Right renal cortex interstitium (tissue), 3 donors: ENCODE measurements around the gene NSMF. TPM values are rescaled to one million over a fixed set of nuclear protein-coding genes. Genes with fewer than 3 reads are reported as not detected.

Experiments used
- DNase-seq, 3 donors: peaks; one replicate each; pipeline ENCODE4 v3.0.0-alpha.2; 2013; ENCODE audit warnings: low read depth in 3 of 3, low spot score in 2 of 3
- polyA plus RNA-seq, 3 donors: library from polyadenylated mRNA; unstranded; fragments of 120-200 nt; gene quantifications; one replicate each; pipeline ENCODE4 v1.2.1, GENCODE V29; 2013; ENCODE audit not compliant: insufficient read length in 3 of 3

Gene NSMF
- 10 to 100 TPM; 51.0 to 58.8 (median 57.3) TPM for polyA plus RNA-seq

- DNase-seq: peak; percentile 65 to 86 (median 81)
Measured at GRCh38 chr9:137459152-137459600, at the start of gene NSMF. Gene NSMF, minus strand, starts transcription at chr9:137459334. Its CDS starts 232 bp downstream, at chr9:137459102.

- no peak for DNase-seq
Measured at GRCh38 chr9:137506702-137507171, 47.6 kb upstream of the NSMF start.

- DNase-seq: no peak
Measured at GRCh38 chr9:137506274-137506673, 47.1 kb upstream of the NSMF start.

GRCh38 chr9:137505421-137506140 is 46.4 kb upstream of the NSMF start:
- no peak for DNase-seq

GRCh38 chr9:137504432-137504777 is 45.3 kb upstream of the NSMF start:
- no peak for DNase-seq

- DNase-seq: no peak
Measured at GRCh38 chr9:137502008-137502911, 43.1 kb upstream of the NSMF start.

GRCh38 chr9:137501457-137501856 is 42.3 kb upstream of the NSMF start:
- DNase-seq: no peak

- DNase-seq: no peak
Measured at GRCh38 chr9:137500666-137501397, 41.7 kb upstream of the NSMF start.

GRCh38 chr9:137499858-137500661 is 40.9 kb upstream of the NSMF start:
- DNase-seq: no peak

- no peak for DNase-seq
Measured at GRCh38 chr9:137499416-137499815, 40.3 kb upstream of the NSMF start.

GRCh38 chr9:137498720-137499150 is 39.6 kb upstream of the NSMF start:
- DNase-seq: no peak

GRCh38 chr9:137497921-137498719 is 39.0 kb upstream of the NSMF start:
- no peak for DNase-seq

GRCh38 chr9:137496601-137497375 is 37.7 kb upstream of the NSMF start:
- no peak for DNase-seq

- no peak for DNase-seq
Measured at GRCh38 chr9:137494550-137495351, 35.6 kb upstream of the NSMF start.

- no peak for DNase-seq
Measured at GRCh38 chr9:137494104-137494544, 35.0 kb upstream of the NSMF start.

GRCh38 chr9:137493364-137494103 is 34.4 kb upstream of the NSMF start:
- DNase-seq: no peak
